Chondrocyte (in vitro differentiated cells): ENCODE measurements around the gene PLCH1. TPM values are rescaled to one million over a fixed set of nuclear protein-coding genes. Genes with fewer than 3 reads are reported as not detected.

ENCODE experiments used
- DNase-seq: peaks from one replicate; pipeline ENCODE4 v3.0.0; 2021; ENCODE audit warnings: mixed read lengths, low spot score
- H3K27ac Mint-ChIP-seq: one replicate; pipeline ENCODE4 v1.8.0; 2021; ENCODE audit warnings: mild to moderate bottlenecking, moderate library complexity, mixed read lengths; ENCODE audit not compliant: unreplicated experiment
- H3K27me3 Mint-ChIP-seq: 2 replicates; pipeline ENCODE4 v1.8.0; 2021; ENCODE audit warnings: low read depth, mixed read lengths
- H3K36me3 Mint-ChIP-seq: 2 replicates; pipeline ENCODE4 v1.8.0; 2021; ENCODE audit warnings: low read depth, mixed read lengths
- H3K4me1 Mint-ChIP-seq: 2 replicates; pipeline ENCODE4 v1.8.0; 2021; ENCODE audit warnings: low read depth, mild to moderate bottlenecking, mixed read lengths
- H3K4me3 Mint-ChIP-seq: one replicate; pipeline ENCODE4 v1.8.0; 2021; ENCODE audit warnings: mild to moderate bottlenecking, moderate library complexity, mixed read lengths; ENCODE audit not compliant: unreplicated experiment
- H3K9me3 Mint-ChIP-seq: 2 replicates; pipeline ENCODE4 v1.8.0; 2021; ENCODE audit warnings: low read depth, mixed read lengths
- total RNA-seq: library from RNA; stranded (reverse); gene quantifications from 3 replicates; pipeline ENCODE4 v1.2.1, GENCODE V29; 2021
- TF ChIP-seq, protein P1 (sequence below): fragments of 200-600 bp; sonication (generic); IDR thresholded peaks from 2 replicates; pipeline ENCODE4 v1.5.0; 2021; ENCODE audit warnings: antibody characterized with exemption, mild to moderate bottlenecking, moderate library complexity

The PLCH1 gene
- total RNA-seq, 1 donor from 2014 or later = 0.17 TPM

DNA sequence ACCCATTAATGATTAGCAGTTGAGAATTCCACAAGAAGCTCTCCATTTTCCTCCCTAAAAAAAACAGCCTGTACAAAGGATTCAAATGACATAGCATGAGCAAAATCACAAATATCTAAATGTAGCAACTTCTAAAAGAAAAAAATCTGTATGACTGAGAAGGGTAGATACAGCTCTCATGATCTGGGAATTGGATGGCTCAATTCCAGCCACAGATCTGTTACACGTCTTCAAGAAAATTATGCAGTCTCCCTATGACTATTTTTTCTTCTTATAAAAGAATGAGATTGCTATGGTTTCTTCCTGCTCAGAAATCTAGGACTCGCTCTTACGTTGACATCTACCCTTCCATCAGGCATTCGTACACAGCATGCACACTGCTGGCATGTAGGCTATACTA is 71.5 kb downstream of the PLCH1 start:
- Mint-ChIP-seq H3K27ac (no peak overlapping the region), H3K36me3 (no peaks in the 10 kb centered on the region), H3K9me3 (no peaks in the 10 kb centered on the region), H3K4me1 (peaks cover 15% of the 10 kb centered on the region), H3K4me3 (no peak overlapping the region), H3K27me3 (peaks cover 4% of the 10 kb centered on the region)
- DNase-seq = no peak
- TF ChIP-seq, protein P1, sequence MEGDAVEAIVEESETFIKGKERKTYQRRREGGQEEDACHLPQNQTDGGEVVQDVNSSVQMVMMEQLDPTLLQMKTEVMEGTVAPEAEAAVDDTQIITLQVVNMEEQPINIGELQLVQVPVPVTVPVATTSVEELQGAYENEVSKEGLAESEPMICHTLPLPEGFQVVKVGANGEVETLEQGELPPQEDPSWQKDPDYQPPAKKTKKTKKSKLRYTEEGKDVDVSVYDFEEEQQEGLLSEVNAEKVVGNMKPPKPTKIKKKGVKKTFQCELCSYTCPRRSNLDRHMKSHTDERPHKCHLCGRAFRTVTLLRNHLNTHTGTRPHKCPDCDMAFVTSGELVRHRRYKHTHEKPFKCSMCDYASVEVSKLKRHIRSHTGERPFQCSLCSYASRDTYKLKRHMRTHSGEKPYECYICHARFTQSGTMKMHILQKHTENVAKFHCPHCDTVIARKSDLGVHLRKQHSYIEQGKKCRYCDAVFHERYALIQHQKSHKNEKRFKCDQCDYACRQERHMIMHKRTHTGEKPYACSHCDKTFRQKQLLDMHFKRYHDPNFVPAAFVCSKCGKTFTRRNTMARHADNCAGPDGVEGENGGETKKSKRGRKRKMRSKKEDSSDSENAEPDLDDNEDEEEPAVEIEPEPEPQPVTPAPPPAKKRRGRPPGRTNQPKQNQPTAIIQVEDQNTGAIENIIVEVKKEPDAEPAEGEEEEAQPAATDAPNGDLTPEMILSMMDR = no peak

DNA sequence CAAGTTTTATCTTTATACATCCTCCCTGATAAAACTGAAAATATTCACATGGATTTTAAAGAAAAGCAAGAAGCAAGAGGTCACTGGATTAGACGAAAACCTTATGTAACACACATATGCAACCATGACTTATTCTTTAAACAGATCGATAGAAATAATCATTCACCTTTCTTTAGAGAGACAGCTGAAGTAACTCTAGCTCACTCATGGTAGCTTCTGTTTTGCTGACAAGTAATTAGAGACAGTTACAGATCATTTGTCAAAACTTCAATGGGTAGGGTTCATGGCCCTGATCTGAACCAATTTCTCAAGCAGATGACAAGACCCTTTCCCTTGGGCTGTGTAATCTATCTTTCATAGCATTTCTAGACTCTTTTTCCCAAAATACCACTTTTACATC is 74.5 kb downstream of the PLCH1 start:
- Mint-ChIP-seq H3K36me3 (no peaks in the 10 kb centered on the region), H3K4me1 (peaks cover 1% of the 10 kb centered on the region), H3K27me3 (peaks cover 4% of the 10 kb centered on the region), H3K9me3 (no peaks in the 10 kb centered on the region), H3K27ac (no peak overlapping the region), H3K4me3 (no peak overlapping the region)
- TF ChIP-seq, protein P1 = no peak
- no peak for DNase-seq

DNA sequence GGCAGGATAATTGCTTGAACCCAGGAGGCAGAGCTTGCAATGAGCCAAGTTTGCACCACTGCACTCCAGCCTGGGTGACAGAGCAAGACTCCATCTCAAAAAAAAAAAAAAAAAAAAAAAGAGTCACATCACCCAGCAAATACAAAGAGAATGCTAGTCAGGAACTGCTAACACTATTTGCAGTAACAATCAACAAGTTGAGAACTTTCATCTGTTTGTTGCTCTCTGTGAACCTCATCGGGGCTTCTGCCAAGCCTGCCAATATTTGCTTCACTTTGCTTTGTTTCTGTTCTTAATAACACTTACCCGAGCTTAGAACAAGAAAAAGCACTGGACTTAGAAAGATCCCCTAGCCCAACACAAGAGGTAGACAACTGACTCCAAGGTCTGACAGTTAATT is 76.9 kb downstream of the PLCH1 start:
- no peak for DNase-seq
- H3K4me3 Mint-ChIP-seq = no peak overlapping the region
- no peaks in the 10 kb centered on the region for H3K36me3 Mint-ChIP-seq
- no peak overlapping the region for H3K27ac Mint-ChIP-seq
- H3K4me1 Mint-ChIP-seq = peaks cover 8% of the 10 kb centered on the region
- H3K27me3 Mint-ChIP-seq = peaks cover 4% of the 10 kb centered on the region
- no peaks in the 10 kb centered on the region for H3K9me3 Mint-ChIP-seq
- TF ChIP-seq, protein P1 = no peak

DNA sequence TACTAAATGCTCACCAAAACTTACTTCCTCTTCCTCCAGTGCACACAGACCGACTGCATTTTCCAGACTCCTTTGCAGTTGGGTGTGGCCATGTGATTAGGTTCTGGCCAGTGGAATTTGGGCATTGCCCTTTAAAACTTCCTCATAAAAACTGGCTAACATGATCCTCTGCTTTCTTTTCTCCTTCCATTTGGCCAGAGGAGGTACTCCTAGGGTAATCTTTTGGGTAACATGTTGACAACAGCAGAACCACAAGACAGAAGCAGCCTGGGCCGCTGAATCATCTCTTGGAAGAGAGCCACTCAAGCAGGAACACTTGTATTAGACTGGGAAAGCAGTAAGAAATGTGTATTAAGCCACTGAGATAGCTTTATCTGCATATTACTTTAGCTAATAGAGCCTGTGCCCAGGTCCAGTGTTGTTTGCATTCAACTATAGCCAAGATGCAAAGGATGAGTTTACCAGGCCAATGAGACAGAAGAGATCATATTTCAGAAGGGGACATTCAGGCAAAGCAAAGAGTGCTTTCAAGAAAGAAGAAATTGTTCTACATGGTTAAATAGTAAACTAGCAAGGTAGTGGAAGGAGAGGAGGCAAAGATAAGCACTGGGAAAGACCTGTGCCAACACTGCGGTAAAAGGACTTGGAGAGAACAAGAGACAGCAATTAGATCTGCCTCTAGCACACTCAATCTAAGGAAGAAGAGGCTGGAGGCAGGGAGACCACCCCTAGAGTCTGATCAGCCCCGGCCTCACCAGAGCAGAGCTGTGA is 79.8 kb downstream of the PLCH1 start:
- Mint-ChIP-seq H3K27me3 (no peaks in the 10 kb centered on the region), H3K9me3 (no peaks in the 10 kb centered on the region), H3K36me3 (no peaks in the 10 kb centered on the region), H3K4me1 (peaks cover 8% of the 10 kb centered on the region), H3K27ac (no peak overlapping the region), H3K4me3 (no peak overlapping the region)
- TF ChIP-seq, protein P1 = no peak
- DNase-seq = no peak

DNA sequence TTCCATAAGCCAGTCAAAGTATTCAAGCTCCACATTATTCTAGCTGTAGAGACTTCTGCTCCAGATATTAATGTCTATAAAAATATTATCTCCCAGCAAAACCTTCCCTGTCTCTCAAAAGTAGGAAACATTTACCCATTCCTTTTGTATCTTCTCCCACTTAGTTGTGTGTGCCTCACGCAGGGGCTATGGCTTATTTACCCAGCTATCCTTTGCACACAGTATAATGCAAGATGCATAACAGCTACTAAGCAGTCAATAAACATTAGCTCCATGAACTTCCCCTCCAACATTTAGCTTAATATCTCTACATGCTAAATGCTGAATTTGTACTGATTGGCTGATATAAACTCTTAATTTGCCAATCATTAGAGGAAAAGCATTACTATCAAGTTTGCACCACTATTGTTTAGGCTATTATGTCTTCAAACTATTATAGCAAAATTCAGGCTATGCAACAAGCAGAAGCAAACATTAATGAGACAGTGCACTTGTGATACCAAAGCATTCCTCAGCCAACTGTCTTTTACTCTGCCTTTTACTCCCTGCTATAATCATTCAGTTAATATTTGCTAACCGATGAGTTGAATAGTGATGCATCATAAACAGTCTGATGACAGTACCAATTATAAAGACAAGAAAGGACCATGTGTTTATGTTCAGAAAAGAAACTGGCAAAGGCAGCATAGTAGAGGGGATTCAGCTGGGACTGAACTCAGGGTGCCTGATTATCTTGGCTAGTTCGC is 81.2 kb downstream of the PLCH1 start:
- no peaks in the 10 kb centered on the region for H3K27me3 Mint-ChIP-seq
- H3K4me1 Mint-ChIP-seq = peaks cover 8% of the 10 kb centered on the region
- no peak overlapping the region for H3K4me3 Mint-ChIP-seq
- no peak for DNase-seq
- TF ChIP-seq, protein P1 = no peak
- H3K27ac Mint-ChIP-seq = no peak overlapping the region
- H3K36me3 Mint-ChIP-seq = no peaks in the 10 kb centered on the region
- H3K9me3 Mint-ChIP-seq = no peaks in the 10 kb centered on the region
